GOT3 (cell line): ENCODE measurements around the gene MAN1A1.

Experiments
- DNase-seq: peaks from one replicate; lab custom pipeline; 2025; ENCODE audit warnings: mixed read lengths; lab: John Stamatoyannopoulos, UW

Gene MAN1A1

DNA sequence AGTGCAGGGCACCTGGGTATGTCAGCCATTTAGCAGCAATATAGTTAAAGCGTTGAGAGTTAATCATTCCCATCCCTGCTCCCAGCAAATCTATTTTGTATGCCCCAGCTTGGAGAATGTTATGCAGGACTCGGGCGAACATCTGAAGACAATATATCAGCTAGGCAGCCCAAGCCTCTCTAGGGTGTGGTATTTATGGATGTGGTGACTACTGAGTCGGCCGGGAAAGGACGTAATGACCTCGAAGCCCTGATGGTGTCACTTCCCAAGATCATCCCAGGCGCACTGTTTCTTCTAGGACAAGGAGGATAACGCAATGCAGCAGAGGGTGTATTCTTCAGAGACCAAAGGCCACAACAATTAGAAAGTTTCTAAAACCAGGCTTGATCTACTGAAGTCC, 207.5 kb downstream of the MAN1A1 start:
- no peak for DNase-seq

DNA sequence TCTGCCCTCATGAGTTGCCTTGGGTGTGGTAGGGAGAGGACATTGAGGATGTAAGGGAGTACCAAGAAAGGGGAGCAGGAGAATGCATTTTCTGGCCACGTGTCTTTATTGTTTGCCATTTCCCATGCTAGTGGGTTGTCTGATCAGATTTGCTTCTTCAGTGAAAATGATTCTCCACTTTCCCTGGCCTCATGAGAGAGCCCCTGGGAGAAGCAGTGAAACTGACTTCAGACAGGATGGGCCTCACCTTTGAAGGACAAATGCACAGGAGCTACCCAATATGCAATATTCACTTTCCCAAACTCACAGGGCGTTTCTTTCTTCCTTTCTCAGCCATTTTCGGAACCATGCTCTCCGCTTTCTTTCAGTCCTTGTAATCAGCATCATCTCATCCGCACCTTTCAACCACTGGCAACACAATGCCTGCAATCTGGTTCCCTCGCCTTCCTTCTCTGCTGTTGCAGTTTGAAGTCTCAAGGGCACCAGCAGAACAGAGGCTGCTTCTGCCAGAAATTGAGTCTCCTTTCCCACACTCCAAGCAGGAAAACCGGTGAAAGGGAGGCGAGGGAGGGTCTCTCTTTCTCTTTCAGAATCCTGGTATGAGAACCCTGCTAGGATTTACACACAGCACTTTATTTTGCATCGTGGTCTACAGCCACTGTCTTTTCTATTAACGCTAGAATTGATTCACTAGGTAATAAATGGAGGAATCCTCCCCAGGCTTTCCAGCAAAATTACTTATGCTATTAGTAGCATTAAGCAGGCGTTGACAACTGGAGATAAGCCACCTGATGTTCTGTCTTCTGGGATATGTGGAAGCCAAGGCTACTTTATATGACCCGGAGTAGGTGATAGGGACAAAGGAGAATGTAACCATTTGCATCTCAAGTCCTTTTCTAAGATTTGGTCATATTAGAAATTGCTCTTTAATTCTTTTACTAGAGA, 209.1 kb downstream of the MAN1A1 start:
- no peak for DNase-seq

DNA sequence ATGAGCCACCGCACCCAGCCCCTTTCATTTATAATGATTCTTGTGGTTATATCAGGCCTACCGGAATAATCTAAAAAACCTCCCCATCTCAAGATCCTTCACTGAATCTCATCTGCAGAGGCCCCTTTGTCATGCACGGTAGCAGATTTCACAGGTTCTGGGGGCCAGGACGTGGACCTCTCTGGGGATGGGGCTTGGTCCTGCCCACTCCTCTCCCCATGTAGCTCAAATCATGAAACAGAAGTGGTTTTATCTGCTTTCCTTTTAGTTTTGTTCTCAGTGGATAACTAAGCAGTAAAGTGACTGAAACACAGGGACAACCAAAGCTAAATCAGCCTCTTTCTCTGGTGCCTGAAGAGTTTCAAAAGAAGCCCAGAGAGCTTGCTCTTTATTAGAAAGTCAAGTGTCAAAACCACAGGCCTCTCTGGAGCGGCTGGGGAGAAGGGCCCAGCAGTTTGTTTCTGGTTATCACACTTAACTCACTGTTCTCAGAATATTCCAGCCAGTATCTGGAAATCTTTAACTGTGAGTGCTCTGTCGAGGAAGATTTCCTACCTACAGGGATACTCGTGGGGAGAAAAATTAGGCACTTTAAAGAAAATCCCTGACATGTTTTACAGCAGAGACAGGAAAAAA, 210.5 kb downstream of the MAN1A1 start:
- no peak for DNase-seq

DNA sequence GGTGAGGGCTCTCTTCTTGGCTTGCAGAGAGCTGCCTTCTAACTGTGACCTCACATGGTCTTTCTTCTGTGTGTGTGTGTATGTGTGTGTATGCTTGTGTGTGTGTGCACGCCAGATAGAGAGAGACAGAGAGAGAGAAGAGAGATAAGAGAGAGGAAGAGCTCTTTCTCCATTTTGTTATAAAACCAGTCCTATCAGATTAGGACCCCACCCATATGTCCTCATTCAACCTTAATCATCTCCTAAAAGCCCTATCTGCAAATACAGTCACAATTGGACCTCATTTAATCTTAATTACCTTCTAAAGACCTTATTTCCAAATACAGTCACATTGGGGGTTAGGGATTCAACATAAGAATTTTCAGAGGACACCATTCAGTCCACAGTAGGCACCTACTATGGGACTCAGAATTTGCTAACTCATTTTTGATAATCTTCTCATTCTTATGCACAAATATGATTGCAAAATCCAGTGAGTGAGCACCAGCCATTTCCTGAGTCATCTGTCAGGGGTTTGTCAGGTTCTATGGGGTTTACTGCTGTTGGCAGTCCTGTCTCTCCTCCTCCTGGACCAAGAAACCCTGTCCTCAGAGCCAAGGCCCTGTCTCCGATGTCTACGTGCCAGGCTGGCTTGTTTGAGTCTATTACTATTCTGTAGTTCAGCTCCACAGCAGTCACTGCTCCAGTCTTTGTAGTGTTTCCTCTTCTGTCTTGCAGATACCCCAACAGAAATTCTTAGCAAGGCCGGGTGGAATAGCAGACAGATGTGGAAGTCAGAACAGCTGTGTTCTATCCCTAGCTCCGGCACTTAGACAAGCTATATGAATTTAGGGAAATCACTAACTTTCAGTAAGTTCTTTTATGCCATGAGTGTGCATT, 212.1 kb downstream of the MAN1A1 start:
- no peak for DNase-seq

DNA sequence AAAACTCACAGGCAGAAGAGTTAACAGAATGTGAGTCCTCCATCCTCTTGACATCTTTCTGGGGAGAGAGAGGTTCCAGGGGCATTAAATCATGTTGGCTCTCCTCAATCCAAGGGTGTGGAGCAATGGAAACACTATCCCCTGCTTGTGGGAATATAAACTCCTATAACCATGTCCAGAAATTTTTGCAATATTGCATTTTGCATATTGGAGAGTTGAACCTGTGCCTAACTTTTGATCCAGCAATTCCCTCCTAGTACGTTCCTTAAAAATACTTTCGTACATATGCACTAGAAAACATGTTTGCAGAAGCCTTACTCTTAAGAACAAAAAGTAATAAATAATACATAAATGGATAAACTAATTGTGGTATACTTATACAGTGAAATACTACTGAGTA, 214.8 kb downstream of the MAN1A1 start:
- DNase-seq: no peak

DNA sequence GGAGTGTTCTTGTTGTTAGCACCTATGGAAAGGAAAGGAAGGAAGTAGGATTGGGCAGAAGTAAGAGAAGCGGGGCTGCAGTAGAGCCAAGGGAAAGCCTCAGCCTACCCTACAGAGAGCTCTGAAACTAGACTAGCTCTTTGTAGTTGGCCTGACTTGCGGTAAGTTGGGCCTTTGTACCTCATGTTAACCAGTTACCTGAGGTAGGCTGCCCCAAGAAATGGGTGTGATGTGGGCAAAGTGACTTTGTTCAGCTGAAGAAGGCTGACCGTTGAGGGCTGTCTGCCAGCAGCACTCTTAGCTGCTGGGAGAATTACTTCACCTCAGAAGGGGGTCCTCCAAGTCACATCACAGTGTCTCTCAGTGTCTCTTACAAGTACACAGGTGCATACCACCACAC, 216.2 kb downstream of the MAN1A1 start:
- DNase-seq: no peak

DNA sequence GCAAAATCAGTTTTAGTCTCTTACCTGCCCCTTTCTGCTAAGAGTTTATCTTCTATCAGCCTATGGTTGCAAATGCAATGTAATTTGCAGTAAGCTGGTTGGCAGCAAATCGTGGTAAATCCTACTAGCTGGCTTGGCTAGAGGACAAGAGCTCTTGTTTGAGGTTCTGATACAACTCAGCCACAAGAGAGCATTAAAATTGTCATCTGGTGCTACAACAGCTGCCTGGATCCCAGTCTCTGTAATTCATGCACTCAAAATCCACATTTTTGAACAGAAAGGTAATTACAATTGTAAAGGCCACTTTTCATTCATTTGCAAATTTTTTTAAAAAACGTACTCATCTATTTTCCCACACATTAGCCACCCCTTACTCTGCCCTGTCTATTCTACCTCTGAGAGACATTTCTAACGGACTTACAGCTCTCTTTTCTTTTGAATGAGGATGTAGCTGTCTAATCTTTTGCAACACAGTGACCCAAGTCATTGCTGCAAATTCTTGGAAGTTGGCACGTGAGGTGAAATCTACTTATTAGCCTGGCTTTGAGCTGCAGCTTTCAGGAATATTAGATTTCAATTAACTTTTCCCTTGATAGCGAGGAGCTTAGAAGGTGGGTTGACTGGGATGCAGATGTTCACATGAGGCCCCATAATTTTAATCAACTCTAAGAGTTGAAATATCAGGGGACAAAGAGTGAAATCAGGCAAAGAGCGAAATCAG, 217.1 kb downstream of the MAN1A1 start:
- no peak for DNase-seq

DNA sequence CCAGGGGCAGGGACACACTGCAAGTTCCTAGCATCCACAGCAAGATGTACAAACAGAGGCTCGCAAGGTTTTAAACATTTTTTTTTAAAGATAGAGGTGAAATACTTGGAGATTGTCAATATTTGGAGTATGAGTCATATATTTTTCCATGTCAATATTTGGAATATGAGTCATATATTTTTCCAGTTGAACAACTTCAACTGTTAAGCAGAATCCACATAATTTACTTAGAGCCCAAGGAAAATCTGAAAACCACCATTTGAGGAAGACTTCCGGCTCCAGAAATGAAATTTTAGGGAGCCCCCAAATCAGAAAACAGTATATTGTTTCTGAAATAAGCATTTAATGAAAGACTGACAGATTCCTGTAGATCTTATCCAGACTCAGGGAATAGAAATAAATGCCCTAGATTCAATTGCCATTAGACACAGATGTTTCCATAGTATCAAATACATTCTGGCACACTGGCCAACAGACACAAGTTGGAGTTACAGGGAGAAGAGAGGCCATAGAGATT, 219.5 kb downstream of the MAN1A1 start:
- no peak for DNase-seq

DNA sequence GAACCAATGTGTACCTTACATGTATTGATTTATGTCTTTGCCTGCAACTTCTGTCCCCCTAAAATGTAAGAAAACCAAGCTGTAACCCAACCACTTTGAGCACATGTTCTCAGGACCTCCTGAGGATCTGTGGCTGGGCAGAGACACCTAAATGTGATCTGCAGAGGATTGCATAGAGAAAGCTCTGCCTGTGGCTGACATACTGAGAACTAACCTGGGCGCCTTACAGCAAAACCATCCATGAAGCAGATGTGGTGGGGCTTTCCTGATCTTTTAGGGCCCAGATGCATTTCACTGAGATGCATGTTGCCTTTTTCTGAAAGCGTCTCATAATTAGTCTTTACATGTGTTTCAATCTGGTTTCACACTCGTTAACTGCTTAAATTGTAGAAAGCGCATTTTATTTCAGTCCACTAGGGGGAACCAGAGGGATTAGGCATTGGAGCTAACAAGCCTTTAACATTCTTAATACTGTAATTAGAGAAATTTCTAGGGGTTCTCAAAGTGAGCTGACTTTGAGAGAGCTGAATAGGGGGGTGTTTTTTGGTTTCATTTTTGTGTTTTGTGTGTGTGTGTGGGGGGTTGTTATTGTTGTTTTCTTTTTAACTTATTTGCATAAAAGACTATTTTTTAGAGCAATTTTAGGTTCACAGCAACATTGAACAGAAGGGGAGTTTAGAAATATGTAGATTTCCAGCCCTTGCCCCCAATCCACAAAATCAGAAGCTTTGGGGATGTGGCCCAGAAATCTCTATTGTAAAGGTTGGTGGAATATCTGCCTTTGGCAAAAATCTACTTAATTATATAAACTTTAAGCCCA, 220.2 kb downstream of the MAN1A1 start:
- DNase-seq: no peak

DNA sequence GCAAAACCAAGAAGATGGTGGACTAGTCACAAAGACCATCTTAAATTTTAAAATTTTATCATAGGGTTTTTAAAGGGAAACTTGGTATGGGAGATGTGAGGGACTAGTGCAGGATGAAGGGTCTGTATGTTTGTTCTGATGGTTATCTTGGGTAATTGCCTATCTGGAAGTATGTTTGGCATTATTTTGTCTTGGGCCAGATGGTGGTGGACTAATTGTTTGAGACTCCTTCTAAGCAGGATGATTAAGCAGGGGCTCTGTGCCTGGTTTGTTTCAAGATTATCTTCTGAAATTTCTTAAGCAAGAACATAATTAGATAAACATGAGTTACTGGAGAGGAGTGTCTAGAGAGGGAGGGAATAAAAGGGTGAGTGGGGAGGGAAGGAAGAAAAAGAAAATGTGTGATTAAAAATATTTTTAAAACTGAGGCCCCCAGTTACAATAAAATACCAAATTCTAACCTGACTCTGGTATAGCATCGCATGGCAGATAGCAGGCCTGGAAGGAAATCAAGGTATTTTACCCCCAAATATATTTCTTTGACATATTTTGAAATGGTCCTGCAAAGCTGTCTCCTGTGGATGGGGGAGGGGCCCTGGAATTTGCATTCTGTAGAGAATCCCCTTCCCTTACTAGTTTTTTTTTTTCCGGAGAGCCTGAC, 221.2 kb downstream of the MAN1A1 start:
- no peak for DNase-seq

DNA sequence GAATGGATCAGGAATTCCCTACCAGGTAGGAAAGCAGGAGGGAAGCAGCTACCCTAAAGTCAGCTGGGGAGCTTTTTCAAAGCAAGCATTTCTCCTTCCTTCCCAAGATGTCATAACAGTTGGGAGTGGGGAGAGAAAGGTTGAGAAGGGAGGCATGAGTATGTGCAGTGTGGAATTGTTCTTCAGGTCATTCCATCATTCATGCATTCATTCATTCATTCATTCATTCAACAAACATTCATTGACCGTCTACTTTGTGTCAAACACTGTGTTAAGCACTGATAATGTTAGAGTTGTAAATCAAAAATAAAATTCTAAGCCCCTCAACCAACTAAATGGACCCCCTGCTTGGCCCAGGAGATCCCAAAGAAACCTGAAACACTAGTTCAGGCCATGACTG, 221.9 kb downstream of the MAN1A1 start:
- DNase-seq: no peak
